ENCODE measurements around the gene SEC61B. TPM values are rescaled to one million over a fixed set of nuclear protein-coding genes. Genes with fewer than 3 reads are reported as not detected.

Gene SEC61B
- total RNA-seq, 1 experiment from 2014 or later = 125 TPM

DNA sequence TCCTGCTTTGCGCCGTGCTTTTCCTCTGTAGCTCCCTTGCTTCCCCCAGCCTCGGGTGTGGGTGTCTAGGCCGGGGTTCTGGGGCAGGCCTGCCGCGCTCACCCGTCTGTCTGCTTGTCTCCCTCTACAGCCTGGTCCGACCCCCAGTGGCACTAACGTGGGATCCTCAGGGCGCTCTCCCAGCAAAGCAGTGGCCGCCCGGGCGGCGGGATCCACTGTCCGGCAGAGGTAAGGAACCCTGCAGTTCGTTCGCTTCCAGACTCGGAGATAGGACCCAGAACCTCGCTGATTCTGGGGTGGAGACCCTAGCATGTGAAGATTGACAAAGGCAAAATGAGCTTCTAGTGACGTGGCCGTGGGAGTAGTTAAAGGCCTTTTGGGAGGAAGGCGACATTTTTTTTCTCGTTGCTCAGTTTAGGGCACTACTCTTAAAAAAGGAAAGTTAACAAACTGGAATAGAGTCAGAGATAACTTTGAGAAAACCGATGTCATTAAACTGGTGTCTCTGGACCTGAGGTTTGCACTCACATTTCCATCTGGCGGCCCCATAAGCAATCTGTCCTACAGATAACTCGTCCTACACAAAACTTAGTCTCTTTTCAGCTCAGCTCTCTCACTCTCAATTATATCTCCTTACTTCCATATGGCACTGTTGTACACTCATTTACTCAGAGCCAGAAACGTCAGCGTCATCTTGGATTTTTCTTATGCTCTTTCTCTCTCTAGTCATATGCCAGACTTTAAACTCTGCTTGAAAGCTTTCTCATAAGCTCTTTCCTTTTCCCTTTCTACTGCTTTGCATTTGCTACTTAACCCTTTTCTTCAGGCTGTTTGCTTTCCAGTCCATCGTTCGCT lies 561 bp downstream of the SEC61B start:
- no peak for DNase-seq (ENCODE audit: low read depth, low spot score)
- Histone ChIP-seq H3K4me3 (replicated peaks in 1 of 2; ENCODE audit: low read depth in 1 of 2, low read length in 2 of 2) (peak overlapping the region; percentile 72 to 95), H3K27ac (ENCODE audit: low read depth, low read length) (peak overlapping the region; percentile 83), H3K79me2 (ENCODE audit: insufficient read depth, low read length) (peaks cover 95% of the 10 kb centered on the region), H3K9me3 (ENCODE audit: control insufficient read depth in 1 of 2, insufficient read depth in 1 of 2, low read depth in 1 of 2, low read length in 2 of 2) (no peaks in the 10 kb centered on the region), H3K27me3 (ENCODE audit: insufficient read depth, low read length) (no peaks in the 10 kb centered on the region), H3K9ac (ENCODE audit: low read length) (peak overlapping the region; percentile 92), H3K4me2 (ENCODE audit: low read length) (peak overlapping the region; percentile 89), H3K4me1 (ENCODE audit: control insufficient read depth in 1 of 2, insufficient read depth in 2 of 2, low read length in 2 of 2) (peaks cover 6 to 20% of the 10 kb centered on the region in 2 experiments; a peak in 3 of 4 replicates), H4K20me1 (ENCODE audit: insufficient read depth) (no peaks in the 10 kb centered on the region; the same call in 1 of the 2 replicates), H3K36me3 (ENCODE audit: control insufficient read depth in 1 of 2, insufficient read depth in 2 of 2, low read length in 2 of 2) (peaks cover 5% of the 10 kb centered on the region in 2 experiments; a peak in 3 of 4 replicates), H2AFZ (ENCODE audit: low read depth, low read length, poor library complexity, severe bottlenecking) (no peak overlapping the region), H3K9me2 (ENCODE audit: insufficient read depth) (no peaks in the 10 kb centered on the region)
- TF ChIP-seq, protein P1, sequence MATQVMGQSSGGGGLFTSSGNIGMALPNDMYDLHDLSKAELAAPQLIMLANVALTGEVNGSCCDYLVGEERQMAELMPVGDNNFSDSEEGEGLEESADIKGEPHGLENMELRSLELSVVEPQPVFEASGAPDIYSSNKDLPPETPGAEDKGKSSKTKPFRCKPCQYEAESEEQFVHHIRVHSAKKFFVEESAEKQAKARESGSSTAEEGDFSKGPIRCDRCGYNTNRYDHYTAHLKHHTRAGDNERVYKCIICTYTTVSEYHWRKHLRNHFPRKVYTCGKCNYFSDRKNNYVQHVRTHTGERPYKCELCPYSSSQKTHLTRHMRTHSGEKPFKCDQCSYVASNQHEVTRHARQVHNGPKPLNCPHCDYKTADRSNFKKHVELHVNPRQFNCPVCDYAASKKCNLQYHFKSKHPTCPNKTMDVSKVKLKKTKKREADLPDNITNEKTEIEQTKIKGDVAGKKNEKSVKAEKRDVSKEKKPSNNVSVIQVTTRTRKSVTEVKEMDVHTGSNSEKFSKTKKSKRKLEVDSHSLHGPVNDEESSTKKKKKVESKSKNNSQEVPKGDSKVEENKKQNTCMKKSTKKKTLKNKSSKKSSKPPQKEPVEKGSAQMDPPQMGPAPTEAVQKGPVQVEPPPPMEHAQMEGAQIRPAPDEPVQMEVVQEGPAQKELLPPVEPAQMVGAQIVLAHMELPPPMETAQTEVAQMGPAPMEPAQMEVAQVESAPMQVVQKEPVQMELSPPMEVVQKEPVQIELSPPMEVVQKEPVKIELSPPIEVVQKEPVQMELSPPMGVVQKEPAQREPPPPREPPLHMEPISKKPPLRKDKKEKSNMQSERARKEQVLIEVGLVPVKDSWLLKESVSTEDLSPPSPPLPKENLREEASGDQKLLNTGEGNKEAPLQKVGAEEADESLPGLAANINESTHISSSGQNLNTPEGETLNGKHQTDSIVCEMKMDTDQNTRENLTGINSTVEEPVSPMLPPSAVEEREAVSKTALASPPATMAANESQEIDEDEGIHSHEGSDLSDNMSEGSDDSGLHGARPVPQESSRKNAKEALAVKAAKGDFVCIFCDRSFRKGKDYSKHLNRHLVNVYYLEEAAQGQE (IDR thresholded peaks at IDR 0.05; ENCODE audit: low read depth) = no peak
- no peak for TF ChIP-seq SP1 (IDR thresholded peaks at IDR 0.05; ENCODE audit: low read depth)
- no peak for TF ChIP-seq SRF (IDR thresholded peaks at IDR 0.05; ENCODE audit: low read depth)
- TF ChIP-seq ELF1 (IDR thresholded peaks at IDR 0.05; ENCODE audit: borderline replicate concordance, low read depth) = no peak
- no peak for TF ChIP-seq CBX3 (IDR thresholded peaks at IDR 0.05; ENCODE audit: low read depth)
- TF ChIP-seq ZNF274 (IDR thresholded peaks at IDR 0.05; ENCODE audit: low read depth, low read length) = no peak
- TF ChIP-seq, protein P2, sequence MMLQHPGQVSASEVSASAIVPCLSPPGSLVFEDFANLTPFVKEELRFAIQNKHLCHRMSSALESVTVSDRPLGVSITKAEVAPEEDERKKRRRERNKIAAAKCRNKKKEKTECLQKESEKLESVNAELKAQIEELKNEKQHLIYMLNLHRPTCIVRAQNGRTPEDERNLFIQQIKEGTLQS (IDR thresholded peaks at IDR 0.05) = no peak
- TF ChIP-seq CEBPB (IDR thresholded peaks at IDR 0.05; ENCODE audit: low read depth) = no peak
- TF ChIP-seq EGR1 (IDR thresholded peaks at IDR 0.05; ENCODE audit: low read depth) = no peak
- TF ChIP-seq, protein P3, sequence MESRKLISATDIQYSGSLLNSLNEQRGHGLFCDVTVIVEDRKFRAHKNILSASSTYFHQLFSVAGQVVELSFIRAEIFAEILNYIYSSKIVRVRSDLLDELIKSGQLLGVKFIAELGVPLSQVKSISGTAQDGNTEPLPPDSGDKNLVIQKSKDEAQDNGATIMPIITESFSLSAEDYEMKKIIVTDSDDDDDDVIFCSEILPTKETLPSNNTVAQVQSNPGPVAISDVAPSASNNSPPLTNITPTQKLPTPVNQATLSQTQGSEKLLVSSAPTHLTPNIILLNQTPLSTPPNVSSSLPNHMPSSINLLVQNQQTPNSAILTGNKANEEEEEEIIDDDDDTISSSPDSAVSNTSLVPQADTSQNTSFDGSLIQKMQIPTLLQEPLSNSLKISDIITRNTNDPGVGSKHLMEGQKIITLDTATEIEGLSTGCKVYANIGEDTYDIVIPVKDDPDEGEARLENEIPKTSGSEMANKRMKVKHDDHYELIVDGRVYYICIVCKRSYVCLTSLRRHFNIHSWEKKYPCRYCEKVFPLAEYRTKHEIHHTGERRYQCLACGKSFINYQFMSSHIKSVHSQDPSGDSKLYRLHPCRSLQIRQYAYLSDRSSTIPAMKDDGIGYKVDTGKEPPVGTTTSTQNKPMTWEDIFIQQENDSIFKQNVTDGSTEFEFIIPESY (IDR thresholded peaks at IDR 0.05; ENCODE audit: extremely low read depth, insufficient replicate concordance, low read length) = no peak
- no peak for TF ChIP-seq TCF7L2 (IDR thresholded peaks at IDR 0.05; ENCODE audit: borderline replicate concordance, extremely low read depth, insufficient read depth, insufficient read length)
- no peak for TF ChIP-seq EZH2phosphoT487 (IDR thresholded peaks at IDR 0.05; ENCODE audit: borderline replicate concordance)
- TF ChIP-seq, protein P4, sequence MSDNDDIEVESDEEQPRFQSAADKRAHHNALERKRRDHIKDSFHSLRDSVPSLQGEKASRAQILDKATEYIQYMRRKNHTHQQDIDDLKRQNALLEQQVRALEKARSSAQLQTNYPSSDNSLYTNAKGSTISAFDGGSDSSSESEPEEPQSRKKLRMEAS (IDR thresholded peaks at IDR 0.05) = no peak
- TF ChIP-seq RAD21 (IDR thresholded peaks at IDR 0.05; ENCODE audit: low read depth) = no peak
- no peak for TF ChIP-seq YY1 (IDR thresholded peaks at IDR 0.05; ENCODE audit: extremely low read depth, insufficient replicate concordance, low read depth, low read length)
- TF ChIP-seq SIN3A (IDR thresholded peaks at IDR 0.05; ENCODE audit: low read depth) = no peak
- no peak for TF ChIP-seq EZH2 (IDR thresholded peaks at IDR 0.05)
- no peak for TF ChIP-seq FOSL1 (IDR thresholded peaks at IDR 0.05; ENCODE audit: low read depth)
- no peak for TF ChIP-seq JUND (IDR thresholded peaks at IDR 0.05)
- no peak for ATAC-seq
- ChIA-PET CTCF (interaction anchor here (1.0 kb wide), 1 partner anchor 59 kb away, joined by 3 read pairs; no protein-coding TSS in a partner anchor), POLR2A (interaction anchor here (0.6 to 1.6 kb wide), 3 partner anchors 9 to 46 kb away, joined by 3 to 7 read pairs (median 4); no protein-coding TSS in a partner anchor), RAD21 (ENCODE audit: low non-redundant PET in 1 of 2, low total read pairs in 2 of 2, uncharacterized antibody in 2 of 2, unreplicated experiment in 2 of 2) (interaction anchor here in 1 of 2 experiments (1.5 kb wide), 1 partner anchor 375 kb away, joined by 3 read pairs; no protein-coding TSS in a partner anchor)
- intact Hi-C loops (cut with micrococcal nuclease) = no loop called here
- TSS peak; percentile 60 for BruUV-seq (replicated peaks)
